GM19468 (cell line): ENCODE results near the gene ARMC12.

Experiments used
- ATAC-seq: cut with Tn5 transposase; IDR thresholded peaks from one replicate; pipeline ENCODE4 v1.9.1; 2021; ENCODE audit warnings: mild to moderate bottlenecking, moderate library complexity, moderate number of reproducible peaks; ENCODE audit not compliant: unreplicated experiment; ENCODE audit errors: extremely low read depth

The ARMC12 gene

DNA sequence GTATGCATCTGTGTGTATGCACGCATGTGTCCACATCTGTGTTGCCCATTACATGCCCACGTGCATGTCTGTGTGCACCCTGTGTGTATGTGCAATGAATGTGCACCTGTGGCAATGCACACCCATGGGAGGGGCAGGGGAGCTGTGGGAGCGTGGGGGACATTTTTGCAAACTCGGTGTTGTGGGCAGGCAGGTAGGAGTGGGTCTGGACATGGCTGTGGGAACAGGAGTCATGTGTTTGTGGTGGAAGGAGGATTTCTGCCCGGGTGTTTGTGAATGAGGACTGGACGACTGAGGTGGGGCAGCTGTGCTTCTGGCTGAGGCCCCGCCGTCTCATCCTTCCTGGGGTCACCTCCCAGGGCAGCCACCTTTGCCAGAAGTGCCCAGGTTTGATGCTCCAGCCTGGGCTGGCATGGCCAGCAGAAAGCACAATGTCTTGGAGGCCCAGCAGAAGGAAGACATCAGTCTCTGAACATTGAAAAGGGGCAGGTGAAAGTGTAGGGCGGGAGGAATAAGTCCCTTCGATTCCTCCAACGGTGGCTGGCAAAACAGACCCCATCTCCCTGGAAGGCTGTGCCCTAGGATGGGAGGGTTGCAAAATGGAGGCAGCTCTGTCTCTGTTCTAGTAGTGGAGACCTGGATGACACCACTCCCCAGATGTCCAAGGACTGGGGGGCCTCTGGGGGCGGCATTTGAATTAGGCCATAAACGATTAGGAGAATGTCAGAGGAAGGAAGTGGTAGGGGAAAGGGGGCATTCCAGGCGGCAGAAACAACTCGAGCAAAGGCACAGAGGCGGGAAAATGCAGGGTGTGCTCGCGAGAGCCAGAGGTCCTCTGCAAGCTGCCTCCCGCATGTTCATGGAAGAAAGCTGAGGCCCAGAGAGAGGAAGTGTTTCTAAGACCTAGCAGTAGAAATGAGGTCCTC is 19.1 kb upstream of the ARMC12 start:
- ATAC-seq, result no peak

DNA sequence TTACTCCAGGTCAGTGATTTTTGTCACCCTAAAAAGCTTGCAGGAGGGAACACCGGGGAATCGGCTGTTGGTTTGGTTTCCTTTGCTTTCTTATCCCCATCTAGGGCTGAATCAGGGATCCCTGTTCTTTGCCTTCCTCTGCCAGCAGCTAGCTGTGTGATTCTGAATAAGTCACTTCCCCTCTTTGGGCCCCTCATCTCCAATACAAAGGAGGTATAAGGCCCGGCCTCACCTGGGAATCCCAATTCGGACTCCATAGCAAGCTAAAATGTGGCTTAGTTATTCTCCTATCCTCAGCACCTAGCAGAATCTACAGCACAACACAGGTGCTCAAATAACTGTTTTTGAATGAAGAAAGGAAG is 18.5 kb upstream of the ARMC12 start:
- ATAC-seq, result no peak

DNA sequence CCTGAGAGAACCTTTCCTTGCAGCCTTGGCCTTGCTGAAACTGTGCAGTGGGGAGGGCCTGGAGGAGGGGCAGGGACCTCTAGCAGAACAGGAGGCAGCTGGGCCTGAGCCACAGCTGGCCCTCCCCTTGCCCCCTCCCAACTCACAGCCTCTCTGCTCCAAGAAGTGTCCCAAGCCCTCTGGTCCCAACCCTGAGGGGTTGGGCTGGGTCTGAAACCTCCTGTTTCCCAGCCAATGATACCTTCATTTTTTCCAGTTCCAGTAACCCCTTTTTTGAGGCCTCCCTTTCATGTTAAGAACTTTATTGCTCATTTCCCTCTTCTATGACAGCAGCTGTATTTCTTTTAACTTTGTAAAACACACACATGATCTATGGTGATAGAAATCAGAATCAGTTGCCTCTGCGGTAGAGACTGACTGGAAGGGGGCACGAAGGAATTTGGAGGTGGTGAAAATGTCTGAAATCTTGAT is 17.9 kb upstream of the ARMC12 start:
- ATAC-seq, result no peak

DNA sequence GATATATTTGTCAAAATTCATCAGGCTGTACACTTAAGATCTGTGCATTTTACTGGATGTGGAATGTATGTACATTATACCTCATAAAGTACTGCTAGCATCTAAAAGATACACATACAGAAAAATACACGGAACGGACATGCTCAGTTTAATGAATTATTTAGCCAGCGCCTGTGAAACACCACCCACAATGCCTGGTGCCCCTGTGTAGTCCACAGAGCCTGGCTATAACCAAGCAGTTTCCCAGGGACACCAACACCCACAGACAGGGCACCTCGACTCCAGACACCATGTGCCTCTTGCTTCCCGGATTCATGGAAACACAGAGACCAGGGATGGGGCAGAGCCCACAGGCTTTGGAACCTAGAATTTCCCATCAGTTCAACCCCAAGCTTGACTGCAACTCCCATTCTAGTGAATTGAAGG is 17.4 kb upstream of the ARMC12 start:
- no peak for ATAC-seq

DNA sequence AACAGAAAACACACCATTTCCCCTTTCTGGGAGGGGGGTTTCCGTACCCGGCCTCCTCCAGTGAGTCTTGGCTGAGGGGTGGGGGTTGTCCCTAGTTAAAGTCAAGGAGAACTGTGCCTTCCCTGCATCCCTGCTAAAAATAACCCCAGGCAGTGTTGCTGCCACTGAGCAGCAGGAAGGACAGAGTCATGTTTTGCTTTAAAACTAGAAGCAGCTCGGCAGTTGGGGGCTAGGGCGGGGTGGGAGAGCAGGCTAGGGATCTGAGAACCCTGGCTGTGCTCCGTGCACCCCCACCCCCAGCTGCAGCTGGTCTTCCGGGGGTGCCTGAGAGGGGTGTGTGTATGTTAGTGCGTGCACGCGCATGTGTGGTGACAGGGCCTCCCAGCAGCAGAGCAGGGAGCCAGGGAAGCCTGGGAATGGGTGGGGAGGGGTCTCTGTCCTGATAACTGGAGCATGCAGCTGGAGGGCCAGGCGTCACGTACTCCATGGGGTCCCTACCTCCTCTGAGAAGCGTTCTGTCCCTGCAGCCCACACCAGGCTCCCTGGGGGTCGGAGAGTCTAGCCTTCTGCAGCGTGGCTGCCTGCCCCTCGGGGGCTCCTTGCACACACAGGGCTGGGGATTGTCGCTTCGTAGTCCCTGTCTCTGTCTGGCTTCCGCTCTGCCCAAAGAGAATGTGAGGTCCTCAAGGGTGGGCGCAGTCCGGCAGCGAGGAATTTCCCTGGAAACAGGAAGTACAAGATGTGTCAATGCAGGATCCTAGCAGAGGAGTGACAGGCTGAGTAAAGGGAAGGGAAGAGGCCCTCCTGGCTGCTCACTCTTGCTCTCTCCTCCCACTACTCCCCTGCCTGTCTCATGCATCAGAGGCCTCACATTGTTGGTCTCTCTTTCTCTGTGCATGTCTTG is 16.8 kb upstream of the ARMC12 start:
- ATAC-seq, result peak; percentile 22

DNA sequence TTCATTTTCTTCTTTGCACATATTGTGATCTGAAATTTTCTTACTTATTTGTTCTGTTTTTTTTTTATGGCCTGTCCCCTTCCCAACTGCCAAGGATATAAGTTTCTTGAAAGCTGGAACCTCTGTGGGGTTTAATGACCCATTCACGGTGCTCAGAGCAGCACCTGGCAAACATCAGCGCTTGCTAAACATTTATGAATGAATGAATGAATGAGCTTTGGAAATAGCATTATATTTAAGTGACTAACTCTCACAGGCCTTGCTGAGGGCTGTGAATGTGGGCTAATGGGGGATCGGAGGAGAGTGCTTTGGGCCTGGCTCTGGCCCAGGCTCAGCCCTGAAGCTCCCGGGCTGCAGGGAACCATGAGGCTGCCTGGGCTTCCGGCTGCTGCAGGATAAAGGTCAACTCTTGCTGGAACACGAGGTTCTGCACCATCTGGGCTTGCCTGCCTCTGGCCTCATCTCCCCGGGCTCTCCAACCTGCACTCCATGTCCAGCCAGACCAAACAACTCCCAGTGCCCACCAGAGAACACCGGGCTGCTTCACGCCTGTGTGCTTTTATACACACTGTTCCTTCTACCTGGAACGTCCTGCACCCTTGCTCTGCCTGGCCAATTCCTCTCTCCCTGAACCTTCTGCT is 14.6 kb upstream of the ARMC12 start:
- ATAC-seq, result no peak

DNA sequence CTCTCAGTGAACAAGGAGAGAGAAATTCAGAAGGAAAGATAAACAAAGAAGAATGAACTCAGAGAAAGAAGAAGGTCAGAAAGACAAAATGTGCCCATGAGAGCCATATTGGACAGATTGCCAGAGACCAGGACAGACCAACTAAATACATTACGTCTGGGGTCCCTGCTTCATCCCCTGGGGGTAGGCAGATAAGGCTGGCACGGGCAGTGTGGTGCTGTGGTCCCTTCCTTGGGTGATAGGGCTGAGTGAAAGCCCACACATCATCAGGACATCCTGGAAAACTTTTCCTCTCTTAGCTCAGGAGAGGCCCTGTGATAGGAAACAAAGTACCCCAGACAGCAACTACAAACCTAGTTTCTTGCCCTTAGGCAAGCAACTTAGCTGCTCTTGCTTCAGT is 13.2 kb upstream of the ARMC12 start:
- ATAC-seq, result no peak

DNA sequence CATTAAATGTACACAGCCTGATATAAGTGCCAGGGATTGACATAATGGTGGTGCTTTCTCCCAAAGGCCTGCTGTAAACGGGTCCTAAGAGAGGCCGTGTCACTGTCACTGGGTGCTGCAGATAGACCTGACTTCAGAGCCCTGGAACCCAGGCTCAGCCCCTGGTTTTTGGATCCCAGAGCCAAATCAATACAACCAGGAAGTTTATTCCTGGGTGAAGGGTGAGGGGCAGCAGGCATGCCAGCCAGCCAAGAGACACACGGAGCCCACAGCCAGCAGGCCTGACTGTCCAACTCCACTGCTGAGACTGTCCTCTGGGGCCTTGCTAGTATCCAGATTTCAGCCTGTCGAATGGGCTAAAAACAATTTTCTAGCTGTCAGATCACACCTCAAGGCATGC is 12.8 kb upstream of the ARMC12 start:
- no peak for ATAC-seq

DNA sequence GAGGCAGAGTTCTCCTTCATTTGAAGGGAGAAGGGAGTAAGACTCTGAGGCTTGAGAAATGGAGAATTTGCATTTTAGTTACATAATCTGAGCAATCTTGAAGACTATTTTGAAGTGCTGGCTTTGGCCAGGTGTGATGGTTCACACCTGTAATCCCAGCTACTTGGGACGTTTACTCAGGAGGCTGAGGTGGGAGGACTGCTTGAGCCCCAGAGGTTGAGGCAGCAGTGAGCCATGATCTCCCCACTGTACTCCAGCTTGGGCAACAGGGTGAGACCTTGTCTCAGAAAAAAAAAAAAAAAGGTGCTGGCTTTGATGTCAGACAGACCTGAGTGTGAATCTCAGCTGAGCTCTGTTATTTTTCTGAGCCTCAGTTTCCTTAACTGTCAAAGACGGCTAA is 12.4 kb upstream of the ARMC12 start:
- ATAC-seq, result no peak

DNA sequence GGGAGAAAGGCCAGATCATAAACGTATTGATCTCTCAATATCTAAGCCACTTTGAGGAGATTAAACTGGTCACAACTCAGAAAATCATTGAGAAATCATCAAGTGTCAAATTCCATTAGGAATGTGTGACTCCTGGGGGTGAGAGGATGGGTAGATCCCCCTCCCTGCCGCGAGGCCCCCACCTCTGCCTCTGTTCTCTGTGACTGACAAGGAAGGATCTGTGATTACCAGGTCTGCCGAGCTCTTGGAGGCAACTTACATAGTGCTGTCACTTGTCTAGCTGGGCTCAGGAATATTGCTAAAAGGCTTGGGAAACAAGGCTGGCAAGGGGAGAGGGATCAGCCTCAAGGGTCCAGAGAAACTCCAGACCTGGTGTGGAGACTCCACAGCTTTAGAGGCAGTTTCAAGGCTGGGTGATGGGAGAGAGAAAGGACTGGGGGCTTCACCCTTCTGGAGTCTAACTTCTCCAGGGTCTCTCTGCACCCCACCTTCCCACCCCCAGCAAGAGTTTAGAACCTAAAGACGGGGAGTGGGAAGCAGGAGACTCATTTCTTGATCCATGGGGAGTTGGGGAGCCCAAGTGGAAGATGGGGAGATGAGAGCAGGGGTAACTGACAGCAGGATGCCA is 11.6 kb upstream of the ARMC12 start:
- no peak for ATAC-seq

DNA sequence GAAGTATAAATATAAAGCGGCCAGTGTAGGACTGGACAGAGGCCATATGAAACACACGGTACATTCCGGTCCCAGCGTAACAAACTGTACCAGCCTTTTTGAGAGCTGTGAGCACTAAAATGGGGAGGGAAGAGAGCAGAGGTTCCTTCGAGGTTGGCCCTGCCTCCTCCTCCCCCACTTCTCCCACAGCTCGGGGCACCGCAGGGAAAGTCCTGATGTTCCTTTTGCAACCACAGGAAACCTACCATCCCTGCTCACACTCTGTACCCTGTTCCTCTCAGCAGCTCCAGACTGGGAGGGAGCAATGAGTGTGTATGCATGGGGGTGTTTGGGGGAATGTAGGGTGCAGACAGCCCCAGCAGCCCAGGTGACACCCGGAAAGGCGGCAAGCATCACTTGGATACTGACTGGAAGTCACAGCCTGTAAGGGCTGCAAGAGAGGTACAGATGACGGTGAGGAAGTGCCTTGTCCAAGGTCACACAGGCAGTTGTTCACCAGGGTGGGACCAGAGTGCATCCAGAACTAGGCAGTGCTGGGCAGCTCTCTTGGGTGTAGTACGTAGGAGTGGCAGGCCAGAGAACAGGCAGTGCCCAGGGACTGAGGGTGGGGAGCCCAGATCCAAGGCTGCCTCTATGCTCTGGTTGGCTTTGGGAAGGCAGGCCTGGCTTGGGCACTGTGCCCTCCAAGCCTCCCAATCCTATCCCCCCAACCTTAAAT is 11.0 kb upstream of the ARMC12 start:
- ATAC-seq, result no peak

DNA sequence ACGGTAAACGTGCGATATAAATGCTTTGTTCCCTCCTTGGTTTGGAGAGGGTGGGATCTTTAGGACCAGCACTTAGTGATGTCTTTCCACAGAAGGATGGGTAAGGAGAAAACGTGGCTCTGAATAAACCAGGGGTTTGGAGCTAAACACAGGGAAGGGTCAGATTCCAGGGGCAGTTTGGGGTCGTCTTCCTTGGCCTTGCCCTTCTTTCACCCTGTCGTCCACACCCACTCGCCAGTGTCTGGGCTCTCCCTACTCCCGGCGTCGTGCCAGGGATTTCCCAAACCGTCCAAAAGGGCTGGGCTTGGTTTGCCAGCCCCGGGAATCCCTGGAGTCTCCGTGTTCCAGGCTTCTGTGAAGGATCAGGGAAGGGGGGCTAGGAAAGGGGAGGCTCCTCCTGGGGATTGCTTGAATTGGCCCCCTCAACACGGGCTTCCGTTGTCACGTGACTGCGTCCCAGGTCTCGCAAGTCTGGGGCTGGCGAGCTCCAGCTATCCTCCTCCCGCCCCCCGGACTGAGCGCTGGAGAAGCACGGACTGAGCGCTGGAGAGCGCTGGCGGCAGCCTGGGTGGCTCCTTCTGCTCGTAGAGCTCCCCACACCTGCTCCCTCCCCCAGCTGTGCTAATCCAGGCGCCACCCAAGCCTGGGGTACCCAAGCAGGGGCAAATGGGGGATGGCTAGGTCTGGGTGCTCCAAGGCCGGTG is 9.4 kb upstream of the ARMC12 start:
- ATAC-seq, result no peak

DNA sequence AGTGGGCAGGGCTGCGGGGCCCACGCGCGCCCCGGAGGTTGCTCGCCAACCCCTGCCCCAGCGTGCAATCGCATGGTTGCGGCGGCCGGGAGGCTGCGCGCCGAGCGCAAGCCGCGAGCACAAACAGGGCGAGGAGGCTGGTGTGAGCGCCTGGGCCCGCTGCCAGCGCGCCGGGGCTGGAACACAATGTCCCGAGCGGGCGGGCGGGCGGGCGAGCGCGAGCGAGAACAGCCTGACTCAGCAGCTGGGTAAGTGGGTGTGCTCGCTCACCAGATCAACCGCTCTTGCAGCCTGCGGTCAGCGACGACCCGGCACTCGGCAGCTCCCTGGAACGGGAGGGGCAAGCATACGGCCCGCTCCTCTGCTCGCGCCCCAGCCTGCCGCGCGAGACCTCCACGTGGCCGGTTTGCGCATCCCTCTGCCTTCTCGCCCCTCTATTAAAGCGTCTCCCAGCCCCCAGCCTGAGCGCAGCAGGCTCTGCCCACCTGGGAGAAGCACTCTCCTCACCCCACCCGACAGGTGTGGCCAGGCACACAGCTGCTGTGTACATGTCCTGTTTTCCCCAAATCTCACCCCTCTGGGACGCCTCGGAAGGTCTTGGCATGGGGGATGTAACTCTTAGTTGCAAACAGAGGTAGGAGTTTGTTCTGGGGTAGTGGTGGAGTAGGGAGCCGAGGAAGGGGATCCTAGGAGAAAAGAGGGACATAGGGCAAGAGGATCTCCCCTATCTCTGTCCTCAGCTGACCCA is 8.7 kb upstream of the ARMC12 start:
- ATAC-seq, result peak; percentile 28

DNA sequence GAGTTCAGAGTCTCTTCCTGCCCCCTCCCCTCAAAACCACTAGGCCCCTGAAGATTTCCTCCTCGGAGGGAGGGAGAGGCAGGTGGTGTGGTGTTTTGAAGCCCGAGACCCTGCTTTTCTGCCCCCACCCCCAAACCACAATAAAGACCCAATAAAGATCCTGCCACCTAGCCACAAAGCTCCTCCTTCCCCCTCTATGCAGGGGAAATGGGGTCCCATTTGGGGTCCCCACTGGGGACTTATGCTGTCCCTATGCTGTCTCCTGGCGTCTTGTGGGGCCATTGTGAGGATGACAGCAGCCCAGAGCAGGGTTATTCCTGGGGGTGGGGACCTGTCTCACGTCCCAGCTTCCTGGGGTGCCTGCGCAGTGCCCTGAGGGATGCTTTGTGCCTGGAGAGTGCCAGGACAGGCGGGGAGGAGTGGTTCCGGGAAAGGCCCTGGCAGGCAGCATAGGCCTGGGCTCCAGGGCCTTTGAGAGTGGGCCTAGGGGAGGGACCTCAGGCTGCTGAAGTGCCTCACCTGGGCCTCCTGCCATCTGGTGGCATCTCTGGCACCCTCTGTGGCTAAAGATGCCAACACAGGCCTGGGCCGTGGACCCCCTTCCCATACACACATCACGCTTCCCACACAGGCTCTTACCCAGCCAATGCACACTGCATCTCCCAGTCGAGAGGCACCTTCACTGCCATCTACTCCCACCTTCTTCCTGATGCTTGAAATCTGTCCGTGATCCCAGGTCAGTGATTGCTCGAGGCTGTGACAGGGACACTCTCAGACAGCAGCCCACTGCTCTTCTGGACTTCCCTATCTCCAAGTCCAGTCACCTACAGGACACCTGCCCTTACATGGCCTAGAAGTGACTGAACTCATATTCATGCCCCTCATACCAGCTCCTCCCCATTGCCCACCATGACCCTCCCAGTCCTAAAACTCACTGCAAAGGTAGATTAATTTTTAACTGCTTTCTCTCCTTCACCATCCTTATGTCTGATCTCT is 7.9 kb upstream of the ARMC12 start:
- ATAC-seq, result no peak

DNA sequence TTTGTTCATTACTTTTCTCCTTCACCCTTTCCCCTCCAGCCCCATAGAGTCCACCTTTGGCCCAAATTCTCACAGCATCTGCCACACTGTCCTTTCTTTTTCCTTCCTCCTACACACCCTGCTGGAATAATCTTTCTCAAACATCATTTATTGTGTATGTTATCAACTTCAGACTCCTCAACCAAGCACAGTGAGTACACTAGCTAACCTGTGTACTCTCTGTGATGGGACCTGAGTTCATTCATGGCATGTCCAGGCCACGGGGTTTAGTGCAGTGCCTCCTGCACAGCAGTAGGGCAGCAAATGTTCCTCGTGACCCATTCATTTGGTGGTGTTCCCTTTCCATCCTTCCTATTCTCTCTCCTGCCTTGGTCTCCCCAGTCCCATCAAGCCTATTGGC is 7.1 kb upstream of the ARMC12 start:
- ATAC-seq, result no peak

DNA sequence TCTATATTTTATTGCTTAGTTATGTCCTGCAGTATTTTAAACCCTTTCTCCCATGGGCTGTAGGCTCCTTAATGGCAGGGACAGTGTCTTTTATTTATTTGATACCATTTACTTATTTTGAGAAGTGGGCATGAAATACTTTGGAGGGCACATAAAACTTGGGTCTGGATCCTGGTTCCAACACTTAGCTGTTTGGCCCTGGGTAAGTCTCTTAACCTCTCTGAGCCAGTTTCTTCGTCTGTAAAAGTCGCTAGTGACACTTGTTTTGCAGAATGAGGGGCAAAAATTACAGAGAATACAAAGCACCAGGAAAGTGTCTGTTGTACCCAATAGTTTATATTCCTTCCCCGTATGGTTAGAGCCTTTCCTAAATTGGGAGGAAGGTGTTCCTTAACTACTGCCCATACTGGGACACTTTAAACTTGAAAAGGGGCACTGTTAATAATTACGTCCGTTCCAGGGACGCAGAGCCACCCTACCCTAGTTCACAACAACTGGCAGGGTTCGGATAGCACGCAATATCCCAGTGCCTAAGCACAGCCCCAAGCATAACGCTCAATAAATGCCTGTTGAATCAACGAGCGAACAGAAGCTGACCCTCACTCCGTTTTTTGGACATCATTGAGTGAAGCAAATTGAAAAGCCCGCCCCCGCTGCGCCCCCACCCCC is 6.0 kb upstream of the ARMC12 start:
- no peak for ATAC-seq

DNA sequence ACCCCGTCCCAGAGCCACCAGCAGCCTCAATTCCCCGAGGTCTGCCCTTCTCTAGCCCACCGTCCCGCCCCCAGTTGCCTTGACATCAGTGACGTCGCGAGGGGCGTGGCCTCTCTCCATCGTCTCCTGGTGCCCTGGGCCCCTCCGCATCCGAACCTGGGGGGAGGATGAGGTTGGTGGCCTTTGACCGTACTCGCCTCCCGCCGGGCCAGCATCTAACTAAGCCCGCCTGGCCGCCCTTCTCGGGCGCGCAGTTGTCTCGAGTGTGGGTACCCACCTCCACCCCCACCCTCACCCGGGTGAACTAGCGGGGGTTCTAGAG is 5.5 kb upstream of the ARMC12 start:
- ATAC-seq, result peak; percentile 16
